Esophagus squamous epithelium (tissue), 4 donors: ENCODE results near the gene GRIK4.

Experiments used
- CTCF ChIP-seq, 6 experiments: fragments of 450-650 bp in 4 of 6; fragments of 200-600 bp in 2 of 6; sonication (generic) in 2 of 6; IDR thresholded peaks; one replicate each; pipeline ENCODE4 v1.5.1; 2016 to 2019; ENCODE audit warnings: antibody characterized with exemption in 6 of 6, mild to moderate bottlenecking in 4 of 6, moderate library complexity in 4 of 6
- POLR2A ChIP-seq, 4 donors: fragments of 450-650 bp; IDR thresholded peaks; one replicate each; pipeline ENCODE4 v1.6.1; 2017; ENCODE audit warnings: antibody characterized with exemption in 4 of 4, mild to moderate bottlenecking in 4 of 4, moderate library complexity in 3 of 4

GRCh38 chr11:120882175-120882574, 370.6 kb downstream of the GRIK4 start:
- no peak for TF ChIP-seq POLR2A (IDR thresholded peaks at IDR 0.05)
- no peak for TF ChIP-seq CTCF (IDR thresholded peaks at IDR 0.05)
